Glomerular endothelial cell (primary cell): Measurements from ENCODE around the gene NHLH1. TPM values are rescaled to one million over a fixed set of nuclear protein-coding genes. Genes with fewer than 3 reads are reported as not detected.
"Not testable (repeated sequence)": the region's sequence is repeated elsewhere in the genome, so short reads cannot be mapped to it uniquely, and the experiment has no call there.

Source experiments
- DNase-seq: peaks from one replicate; pipeline ENCODE4 v3.0.0-alpha.2; 2011; ENCODE audit warnings: low read depth, low spot score; ENCODE audit errors: extremely low read depth
- total RNA-seq: library from RNA; depleted of rRNA; stranded (reverse); fragments of >200 nt; gene quantifications from 2 replicates; pipeline ENCODE4 v1.2.3, GENCODE V29; 2015

Gene NHLH1
- total RNA-seq, 1 donor from 2014 or later = not detected

- DNase-seq = no peak
Measured at GRCh38 chr1:160375788-160376524, 9.1 kb downstream of the NHLH1 start.

- DNase-seq = peak; percentile 29
Measured at GRCh38 chr1:160376525-160377131, 9.8 kb downstream of the NHLH1 start.

GRCh38 chr1:160377585-160378206, 10.8 kb downstream of the NHLH1 start:
- no peak for DNase-seq

GRCh38 chr1:160384812-160385211, 17.9 kb downstream of the NHLH1 start:
- DNase-seq = not testable (repeated sequence)

- DNase-seq = not testable (repeated sequence)
Measured at GRCh38 chr1:160388406-160388805, 21.5 kb downstream of the NHLH1 start.

GRCh38 chr1:160394673-160395072, 27.8 kb downstream of the NHLH1 start:
- DNase-seq = no peak

- DNase-seq = no peak
Measured at GRCh38 chr1:160397651-160398050, 30.8 kb downstream of the NHLH1 start.

GRCh38 chr1:160398823-160399222, 32.0 kb downstream of the NHLH1 start:
- no peak for DNase-seq

- DNase-seq = no peak
Measured at GRCh38 chr1:160399544-160400222, 32.8 kb downstream of the NHLH1 start.

GRCh38 chr1:160400223-160400645, 33.4 kb downstream of the NHLH1 start, which contains the start of gene VANGL2:
VANGL2 (plus strand) TSS chr1:160400564; CDS start chr1:160415838, 15,274 bp downstream.
- no peak for DNase-seq

- no peak for DNase-seq
Measured at GRCh38 chr1:160400646-160401486, 34.0 kb downstream of the NHLH1 start.

- no peak for DNase-seq
Measured at GRCh38 chr1:160401487-160401805, 34.6 kb downstream of the NHLH1 start.

GRCh38 chr1:160402001-160402795, 35.3 kb downstream of the NHLH1 start:
- DNase-seq = no peak

GRCh38 chr1:160403244-160403643, 36.4 kb downstream of the NHLH1 start:
- peak; percentile 18 for DNase-seq

- no peak for DNase-seq
Measured at GRCh38 chr1:160404094-160404493, 37.2 kb downstream of the NHLH1 start.

GRCh38 chr1:160405331-160405877, 38.5 kb downstream of the NHLH1 start:
- no peak for DNase-seq

- DNase-seq = no peak
Measured at GRCh38 chr1:160406131-160406968, 39.5 kb downstream of the NHLH1 start.
